B cell (primary cell): Measurements from ENCODE around the gene OXER1. TPM values are rescaled to one million over a fixed set of nuclear protein-coding genes. Genes with fewer than 3 reads are reported as not detected.

Source experiments
- ATAC-seq: fragments of 200-7000 bp; cut with Tn5 transposase; one replicate; pipeline ENCODE4 v1.10.0; 2021; ENCODE audit warnings: low read depth, mild to moderate bottlenecking, moderate number of reproducible peaks, moderate library complexity
- CTCF ChIA-PET: fragments of 350-600 bp; sonication (Branson Sonifier 250); formaldehyde crosslinking; loops from one replicate; lab custom pipeline; 2021; ENCODE audit warnings: antibody characterized with exemption, inconsistent platforms; lab: Charles Lee
- POLR2A ChIA-PET: fragments of 350-600 bp; sonication (Branson Sonifier 250); formaldehyde crosslinking; loops from one replicate; lab custom pipeline; 2021; ENCODE audit warnings: antibody characterized with exemption; lab: Charles Lee
- DNase-seq: peaks from one replicate; pipeline ENCODE4 v3.0.0; 2013
- H2AFZ ChIP-seq: 2 replicates; pipeline ENCODE4 v1.6.1; 2012; ENCODE audit warnings: mild to moderate bottlenecking, low read depth, low read length; ENCODE audit not compliant: insufficient read depth, poor library complexity, severe bottlenecking
- H3K27ac ChIP-seq, 2 donors: 1 replicate in 1 of 2; 2 replicates in 1 of 2; pipeline ENCODE4 v1.5.1; 2012 to 2013; ENCODE audit warnings: low read length in 2 of 2, mild to moderate bottlenecking in 2 of 2, moderate library complexity in 1 of 2
- H3K27me3 ChIP-seq, 4 experiments: fragments of 200-600 bp in 1 of 4; sonication (generic) in 1 of 4; replicated peaks in 1 of 4; 1 replicate in 2 of 4; 2 replicates in 2 of 4; pipeline versions ENCODE4 v1.6.1 to v1.7.0; 2013 to 2016; ENCODE audit warnings: low read length in 3 of 4, mild to moderate bottlenecking in 2 of 4, mixed read lengths in 1 of 4, moderate library complexity in 1 of 4; ENCODE audit not compliant: insufficient read depth in 4 of 4, control insufficient read depth in 3 of 4; ENCODE audit errors: control extremely low read depth in 1 of 4
- H3K36me3 ChIP-seq, 2 experiments: replicated peaks in 1 of 2; 1 replicate in 1 of 2; 2 replicates in 1 of 2; pipeline versions ENCODE4 v1.6.1 to v1.7.1; 2013; ENCODE audit warnings: low read length in 1 of 2; ENCODE audit not compliant: insufficient read depth in 2 of 2, control insufficient read depth in 1 of 2; ENCODE audit errors: control extremely low read depth in 1 of 2, extremely low read depth in 1 of 2
- H3K4me1 ChIP-seq, 2 donors: fragments of 200-600 bp in 1 of 2; sonication (generic) in 1 of 2; 1 replicate in 1 of 2; 2 replicates in 1 of 2; pipeline versions ENCODE4 v1.5.1 to v1.6.1; 2013 to 2017; ENCODE audit warnings: low read length in 2 of 2; ENCODE audit not compliant: control insufficient read depth in 2 of 2, insufficient read depth in 2 of 2
- H3K4me2 ChIP-seq: replicated peaks from 2 replicates; pipeline ENCODE3; 2012; ENCODE audit warnings: mild to moderate bottlenecking, low read depth, low read length; ENCODE audit not compliant: poor library complexity, severe bottlenecking
- H3K4me3 ChIP-seq, 5 experiments: fragments of 200-600 bp in 1 of 5; sonication (generic) in 1 of 5; 1 replicate in 3 of 5; 2 replicates in 2 of 5; pipeline versions ENCODE4 v1.5.1 to v1.7.0; 2011 to 2016; ENCODE audit warnings: low read length in 4 of 5, mild to moderate bottlenecking in 4 of 5, low read depth in 2 of 5, control low read depth in 1 of 5, moderate library complexity in 1 of 5; ENCODE audit not compliant: insufficient read depth in 1 of 5; ENCODE audit errors: control extremely low read depth in 1 of 5, extremely low read depth in 1 of 5
- H3K79me2 ChIP-seq: fragments of 200-600 bp; sonication (generic); one replicate; pipeline ENCODE4 v1.6.0; 2016; ENCODE audit warnings: low read length; ENCODE audit not compliant: control insufficient read depth, insufficient read depth
- H3K9ac ChIP-seq: fragments of 200-600 bp; sonication (generic); 2 replicates; pipeline ENCODE4 v1.6.1; 2017; ENCODE audit warnings: mild to moderate bottlenecking, low read length, moderate library complexity
- H3K9me3 ChIP-seq, 3 donors: one replicate each; pipeline versions ENCODE4 v1.6.1 to v1.7.1; 2013; ENCODE audit warnings: low read length in 2 of 3; ENCODE audit not compliant: control insufficient read depth in 2 of 3, insufficient read depth in 1 of 3; ENCODE audit errors: control extremely low read depth in 1 of 3
- H4K20me1 ChIP-seq: 2 replicates; pipeline ENCODE4 v1.6.0; 2012; ENCODE audit warnings: mild to moderate bottlenecking, low read length; ENCODE audit not compliant: insufficient read depth, control insufficient read depth, poor library complexity, severe bottlenecking
- H3K27ac Mint-ChIP-seq: one replicate; pipeline ENCODE4 v1.8.0; 2021; ENCODE audit warnings: mixed read lengths
- H3K27me3 Mint-ChIP-seq: one replicate; pipeline ENCODE4 v1.8.0; 2021; ENCODE audit warnings: mixed read lengths
- H3K4me1 Mint-ChIP-seq: one replicate; pipeline ENCODE4 v1.8.0; 2021; ENCODE audit warnings: mixed read lengths
- H3K4me3 Mint-ChIP-seq: one replicate; pipeline ENCODE4 v1.8.0; 2021; ENCODE audit warnings: mixed read lengths
- H3K9me3 Mint-ChIP-seq: one replicate; pipeline ENCODE4 v1.8.0; 2022; ENCODE audit warnings: mixed read lengths; ENCODE audit not compliant: insufficient read depth
- EZH2 ChIP-seq: IDR thresholded peaks from 2 replicates; pipeline ENCODE4 v1.6.1; 2012; ENCODE audit warnings: borderline replicate concordance, low read depth, mild to moderate bottlenecking, moderate library complexity, low read length; ENCODE audit not compliant: insufficient read depth, poor library complexity, severe bottlenecking
- WGBS: methylation state at CpG from one replicate; pipeline ENCODE4 v1.1.5; 2013; ENCODE audit warnings: missing lambda C conversion rate; ENCODE audit not compliant: insufficient coverage; 5-methylcytosine and 5-hydroxymethylcytosine counted together
- intact Hi-C: fragments of 100-400 bp; cut with micrococcal nuclease; formaldehyde crosslinking; loops from one replicate; pipeline ENCODE4 v1.10.0; 2022
- polyA plus RNA-seq: library from polyadenylated mRNA; depleted of rRNA; stranded (reverse); fragments of >200 nt; gene quantifications from 2 replicates; pipeline ENCODE4 v1.2.3, GENCODE V29; 2012
- total RNA-seq, 2 donors: library from RNA; stranded (reverse); fragments of 120-200 nt in 1 of 2; gene quantifications; 1 replicate in 1 of 2; 2 replicates in 1 of 2; pipeline versions ENCODE4 v1.2.3 to v1.2.4, GENCODE V29; 2013 to 2022
- TF ChIP-seq, protein P1 (sequence below): fragments of 200-600 bp; IDR thresholded peaks from one replicate; pipeline ENCODE4 v1.8.0; 2022; ENCODE audit warnings: antibody characterized with exemption, mild to moderate bottlenecking

OXER1 gene
- total and polyA plus RNA-seq, 2 donors (not counting 1 experiment from before 2014, with no cell fraction given), result 3.2 to 3.3 TPM

DNA sequence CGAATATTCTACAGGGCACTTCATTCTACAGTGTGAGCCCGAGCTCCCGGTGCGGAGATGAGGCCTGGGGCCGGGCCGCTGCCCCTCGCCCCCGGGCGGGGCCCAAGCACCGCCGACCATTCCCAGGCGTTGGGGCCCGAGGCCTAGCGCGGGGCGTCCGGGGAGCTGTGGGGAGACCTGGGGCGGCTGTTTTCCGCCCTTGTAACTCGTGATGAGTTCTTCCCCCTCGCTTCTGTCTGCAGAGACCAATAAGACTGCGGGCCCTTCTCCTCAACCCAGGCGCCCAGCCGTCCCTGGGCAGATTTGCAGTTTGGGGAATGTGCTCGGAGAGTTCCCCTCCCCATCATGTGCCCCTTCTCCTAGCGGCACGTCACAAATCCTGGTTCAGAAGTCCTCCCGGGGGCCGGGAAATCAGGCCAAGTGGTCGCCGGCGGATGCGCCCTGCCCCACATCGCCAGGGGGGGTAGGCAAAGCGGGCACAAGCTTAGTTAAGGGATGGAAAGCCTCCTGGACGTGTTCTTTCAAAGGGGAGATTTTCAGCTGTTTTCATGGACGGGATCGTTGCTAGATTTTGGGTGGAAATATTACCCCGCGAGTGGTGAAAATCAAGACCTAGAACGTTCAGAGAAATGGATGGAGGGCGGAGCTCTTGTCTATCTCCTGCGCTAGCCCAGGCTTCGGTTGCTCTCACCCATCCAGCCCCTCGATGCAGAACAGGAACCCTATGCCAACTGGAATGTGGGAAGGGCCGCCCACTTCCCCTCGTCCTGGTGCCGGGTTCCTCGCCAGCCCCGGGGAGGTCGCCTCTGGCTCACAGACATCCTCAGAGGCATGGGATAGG, 47.3 kb upstream of the OXER1 start:
- H3K9ac ChIP-seq, result peak overlapping the region; percentile 92
- H3K27ac Mint-ChIP-seq, result peak overlapping the region; percentile 99
- intact Hi-C loops, result loop anchor here (1.0 to 5.0 kb wide), 7 partner anchors 16 to 961 kb away; partner anchors contain the start of genes DYNC2LI1, MTA3, THADA and ZFP36L2
- no peaks in the 10 kb centered on the region for H3K9me3 Mint-ChIP-seq
- peaks cover 0 to 5% (median 0%) of the 10 kb centered on the region in 3 donors for H3K9me3 ChIP-seq
- peak overlapping the region; percentile 95 for H3K27ac ChIP-seq
- peaks cover 25% of the 10 kb centered on the region for H3K4me1 Mint-ChIP-seq
- TF ChIP-seq, protein P1, sequence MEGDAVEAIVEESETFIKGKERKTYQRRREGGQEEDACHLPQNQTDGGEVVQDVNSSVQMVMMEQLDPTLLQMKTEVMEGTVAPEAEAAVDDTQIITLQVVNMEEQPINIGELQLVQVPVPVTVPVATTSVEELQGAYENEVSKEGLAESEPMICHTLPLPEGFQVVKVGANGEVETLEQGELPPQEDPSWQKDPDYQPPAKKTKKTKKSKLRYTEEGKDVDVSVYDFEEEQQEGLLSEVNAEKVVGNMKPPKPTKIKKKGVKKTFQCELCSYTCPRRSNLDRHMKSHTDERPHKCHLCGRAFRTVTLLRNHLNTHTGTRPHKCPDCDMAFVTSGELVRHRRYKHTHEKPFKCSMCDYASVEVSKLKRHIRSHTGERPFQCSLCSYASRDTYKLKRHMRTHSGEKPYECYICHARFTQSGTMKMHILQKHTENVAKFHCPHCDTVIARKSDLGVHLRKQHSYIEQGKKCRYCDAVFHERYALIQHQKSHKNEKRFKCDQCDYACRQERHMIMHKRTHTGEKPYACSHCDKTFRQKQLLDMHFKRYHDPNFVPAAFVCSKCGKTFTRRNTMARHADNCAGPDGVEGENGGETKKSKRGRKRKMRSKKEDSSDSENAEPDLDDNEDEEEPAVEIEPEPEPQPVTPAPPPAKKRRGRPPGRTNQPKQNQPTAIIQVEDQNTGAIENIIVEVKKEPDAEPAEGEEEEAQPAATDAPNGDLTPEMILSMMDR, result no peak
- TF ChIP-seq EZH2, result no peak
- no peaks in the 10 kb centered on the region for H3K27me3 ChIP-seq
- ATAC-seq (peak; percentile 5), DNase-seq (peak; percentile 80)
- ChIA-PET POLR2A (interaction anchor here (0.7 to 3.1 kb wide), 9 partner anchors 11 to 785 kb away, joined by 3 to 82 read pairs (median 6); partner anchors contain the start of genes HAAO, THADA and ZFP36L2), CTCF (interaction anchor here (0.9 to 5.3 kb wide), 16 partner anchors 11 to 941 kb away, joined by 3 to 64 read pairs (median 3); partner anchors contain the start of genes HAAO and THADA)
- H2AFZ ChIP-seq, result peak overlapping the region; percentile 97
- no peaks in the 10 kb centered on the region for H3K27me3 Mint-ChIP-seq
- no peaks in the 10 kb centered on the region for H3K36me3 ChIP-seq
- peaks cover 4 to 17% of the 10 kb centered on the region in 2 donors for H3K4me1 ChIP-seq
- peak overlapping the region; percentile 62 to 97 (median 84) for H3K4me3 ChIP-seq
- H3K4me2 ChIP-seq, result peak overlapping the region; percentile 88
- H3K4me3 Mint-ChIP-seq, result peak overlapping the region; percentile 100
- H3K79me2 ChIP-seq, result no peaks in the 10 kb centered on the region
- no peaks in the 10 kb centered on the region for H4K20me1 ChIP-seq
- WGBS, result 3% methylated on average over 42 of the region's 51 CpGs
